Esophagus muscularis mucosa (tissue), 4 donors: ENCODE results near the gene TMEM115.

Experiments
- CTCF ChIP-seq, 3 experiments: fragments of 200-600 bp in 2 of 3; fragments of 450-650 bp in 1 of 3; sonication (generic) in 2 of 3; IDR thresholded peaks; one replicate each; pipeline ENCODE4 v1.5.1; 2017 to 2019; ENCODE audit warnings: antibody characterized with exemption in 3 of 3, mild to moderate bottlenecking in 2 of 3, moderate library complexity in 1 of 3
- EP300 ChIP-seq: sonication (generic); formaldehyde crosslinking; IDR thresholded peaks from one replicate; pipeline ENCODE4 v1.6.1; 2017; ENCODE audit warnings: antibody characterized with exemption
- POLR2A ChIP-seq: fragments of 450-650 bp; IDR thresholded peaks from one replicate; pipeline ENCODE4 v1.6.1; 2017; ENCODE audit warnings: antibody characterized with exemption, moderate library complexity, mild to moderate bottlenecking, low read depth
- POLR2AphosphoS5 ChIP-seq, 2 donors: sonication (generic); formaldehyde crosslinking; IDR thresholded peaks; one replicate each; pipeline ENCODE4 v1.6.1; 2017; ENCODE audit warnings: antibody characterized with exemption in 2 of 2

GRCh38 chr3:50392101-50392715, 32.9 kb upstream of the TMEM115 start:
- no peak for TF ChIP-seq CTCF (IDR thresholded peaks at IDR 0.05)
- no peak for TF ChIP-seq POLR2A
- TF ChIP-seq POLR2AphosphoS5 (IDR thresholded peaks at IDR 0.05) = no peak
- TF ChIP-seq EP300 = no peak
